Measurements from ENCODE around the gene CGB1. TPM values are rescaled to one million over a fixed set of nuclear protein-coding genes. Genes with fewer than 3 reads are reported as not detected.

The CGB1 gene
- total RNA-seq, 2 experiments from 2014 or later, result not detected

DNA sequence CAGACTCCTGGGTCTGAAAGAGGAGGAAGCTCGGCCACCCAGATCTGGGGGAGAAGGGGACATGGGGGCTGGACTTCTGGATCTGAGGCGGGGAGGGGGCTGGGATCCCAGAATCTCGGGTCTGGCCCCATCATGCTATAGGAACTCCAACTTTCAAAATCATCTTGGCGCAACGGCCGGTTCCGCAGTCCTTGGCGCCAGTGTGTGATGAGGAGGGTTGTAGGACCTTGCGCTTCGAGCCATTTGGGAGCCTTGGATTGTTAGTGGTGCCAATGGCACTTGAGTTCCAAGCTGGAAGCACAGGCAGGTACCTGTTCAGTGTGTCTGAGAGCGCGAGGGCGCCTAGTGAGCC lies 42.7 kb downstream of the CGB1 start:
- DNase-seq (no peak), ATAC-seq (no peak)
- Mint-ChIP-seq H3K4me3 (peak overlapping the region; percentile 95), H3K36me3 (ENCODE audit: low read depth) (peaks cover 26% of the 10 kb centered on the region), H3K27me3 (no peaks in the 10 kb centered on the region), H3K4me1 (ENCODE audit: low read depth) (peaks cover 42% of the 10 kb centered on the region), H3K27ac (peak overlapping the region; percentile 98), H3K9me3 (no peaks in the 10 kb centered on the region)
- intact Hi-C loops (cut with micrococcal nuclease), result no loop called here
- POLR2A ChIA-PET, result interaction anchor here (0.6 to 3.5 kb wide), 15 partner anchors 8 to 348 kb away, joined by 3 to 18 read pairs (median 5); partner anchors contain the start of genes CA11, FTL and LIN7B
- TF ChIP-seq, protein P1, sequence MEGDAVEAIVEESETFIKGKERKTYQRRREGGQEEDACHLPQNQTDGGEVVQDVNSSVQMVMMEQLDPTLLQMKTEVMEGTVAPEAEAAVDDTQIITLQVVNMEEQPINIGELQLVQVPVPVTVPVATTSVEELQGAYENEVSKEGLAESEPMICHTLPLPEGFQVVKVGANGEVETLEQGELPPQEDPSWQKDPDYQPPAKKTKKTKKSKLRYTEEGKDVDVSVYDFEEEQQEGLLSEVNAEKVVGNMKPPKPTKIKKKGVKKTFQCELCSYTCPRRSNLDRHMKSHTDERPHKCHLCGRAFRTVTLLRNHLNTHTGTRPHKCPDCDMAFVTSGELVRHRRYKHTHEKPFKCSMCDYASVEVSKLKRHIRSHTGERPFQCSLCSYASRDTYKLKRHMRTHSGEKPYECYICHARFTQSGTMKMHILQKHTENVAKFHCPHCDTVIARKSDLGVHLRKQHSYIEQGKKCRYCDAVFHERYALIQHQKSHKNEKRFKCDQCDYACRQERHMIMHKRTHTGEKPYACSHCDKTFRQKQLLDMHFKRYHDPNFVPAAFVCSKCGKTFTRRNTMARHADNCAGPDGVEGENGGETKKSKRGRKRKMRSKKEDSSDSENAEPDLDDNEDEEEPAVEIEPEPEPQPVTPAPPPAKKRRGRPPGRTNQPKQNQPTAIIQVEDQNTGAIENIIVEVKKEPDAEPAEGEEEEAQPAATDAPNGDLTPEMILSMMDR (IDR thresholded peaks at IDR 0.05), result no peak
- CTCF ChIA-PET, result interaction anchor here (0.9 to 5.7 kb wide), 27 partner anchors 8 to 206 kb away, joined by 3 to 101 read pairs (median 6); partner anchors contain the start of genes BAX, CGB7, DHDH and LIN7B

DNA sequence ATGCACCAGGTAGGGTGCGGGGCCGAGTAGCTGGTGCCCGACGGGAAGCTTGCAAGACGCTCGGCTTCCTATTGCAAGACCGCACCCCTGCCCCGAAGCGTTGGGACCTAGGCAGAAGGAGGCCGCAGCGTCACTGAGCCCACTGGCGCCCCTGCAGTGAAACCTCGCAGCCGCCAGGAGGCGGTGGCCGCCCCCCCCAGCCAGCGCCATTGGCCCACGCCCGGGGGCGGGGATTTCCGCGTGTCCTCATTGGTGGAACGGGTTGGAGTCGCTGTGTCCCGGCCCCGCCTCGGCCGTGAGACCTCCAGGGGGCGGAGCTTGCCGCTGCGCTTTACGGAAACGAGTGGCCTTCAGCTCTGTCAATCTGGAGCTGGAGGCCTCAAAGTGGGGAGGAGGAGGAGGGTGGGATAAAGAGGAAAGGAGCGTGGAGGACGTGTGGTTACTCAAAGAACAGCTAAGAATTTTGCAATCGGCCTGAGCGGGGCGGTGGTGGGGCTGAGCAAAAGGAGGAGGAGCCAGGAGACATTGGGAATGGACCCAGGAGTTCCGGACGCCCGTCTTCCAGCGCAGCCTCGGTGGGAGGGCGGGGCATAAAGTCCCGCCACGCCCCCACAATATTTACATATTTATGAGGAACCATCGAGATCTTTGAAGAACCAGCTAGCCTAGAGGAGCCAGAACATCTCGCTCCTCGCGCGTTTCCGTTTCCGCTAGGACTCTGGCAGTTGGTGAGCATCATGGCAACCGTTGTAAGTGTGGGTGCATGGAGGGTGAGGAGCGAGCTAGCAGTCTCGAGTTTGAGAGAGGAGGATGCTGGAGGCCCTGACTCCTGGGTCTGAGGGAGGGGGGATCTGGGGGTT lies 43.3 kb downstream of the CGB1 start, which contains the start of the genes GYS1 and RUVBL2:
Gene GYS1 (minus strand): TSS at position 135 of the 860 bp plus-strand sequence. CDS start 197 bp downstream, outside the sequence.
Gene RUVBL2 (plus strand): TSS at position 713 of the 860 bp plus-strand sequence. CDS start 25 bp downstream, at position 738.
- peak within 1 kb of the TSS; percentile 98 for H3K27ac Mint-ChIP-seq
- peak within 1 kb of the TSS; percentile 95 for H3K4me3 Mint-ChIP-seq
- H3K36me3 Mint-ChIP-seq (ENCODE audit: low read depth), result peaks cover 29% of the 10 kb centered on the region
- POLR2A ChIA-PET, result interaction anchor here (0.6 to 3.5 kb wide), 17 partner anchors 9 to 670 kb away, joined by 3 to 18 read pairs (median 4); partner anchors contain the start of genes FTL and LIN7B
- CTCF ChIA-PET, result interaction anchor here (0.7 to 5.7 kb wide), 40 partner anchors 8 to 348 kb away, joined by 3 to 101 read pairs (median 5); partner anchors contain the start of genes BAX, CGB7, DHDH and LIN7B
- DNase-seq (peak; percentile 100), ATAC-seq (peak; percentile 95)
- H3K4me1 Mint-ChIP-seq (ENCODE audit: low read depth), result peaks cover 42% of the 10 kb centered on the region
- no peaks in the 10 kb centered on the region for H3K9me3 Mint-ChIP-seq
- no peaks in the 10 kb centered on the region for H3K27me3 Mint-ChIP-seq
- TF ChIP-seq, protein P1 (IDR thresholded peaks at IDR 0.05), result peak; percentile 97
- intact Hi-C loops (cut with micrococcal nuclease), result no loop called here

DNA sequence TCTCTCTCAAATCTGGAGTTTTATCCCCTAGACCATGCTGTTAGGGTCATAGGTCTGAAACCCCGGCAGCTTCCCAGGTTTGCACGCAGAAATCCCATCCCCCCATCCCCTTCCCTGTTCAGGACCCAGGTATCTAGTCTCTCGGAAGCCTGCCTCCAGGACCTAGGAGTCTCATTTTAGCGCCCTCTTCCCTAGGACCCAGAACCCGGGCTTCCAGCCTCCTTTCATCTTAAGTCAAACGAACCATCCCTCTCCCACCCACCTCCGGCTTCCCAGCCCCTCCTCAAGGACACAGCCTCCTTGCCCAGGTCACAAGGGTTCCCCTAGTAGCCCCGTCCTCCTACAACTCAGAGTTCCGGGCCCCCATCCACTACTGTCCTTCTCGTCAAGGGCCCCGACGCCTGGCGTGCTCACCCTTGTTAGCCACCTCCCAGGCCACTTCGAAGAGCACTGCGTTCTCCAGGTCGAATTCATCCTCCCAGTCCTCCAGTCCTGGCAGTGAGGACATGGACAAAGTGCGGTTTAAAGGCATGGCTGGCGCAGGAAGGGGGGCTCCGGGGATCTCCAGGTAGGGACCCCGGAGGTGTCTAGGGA lies 44.0 kb downstream of the CGB1 start:
- H3K4me1 Mint-ChIP-seq (ENCODE audit: low read depth), result peaks cover 43% of the 10 kb centered on the region
- ChIA-PET POLR2A (interaction anchor here (0.6 to 3.5 kb wide), 12 partner anchors 8 to 344 kb away, joined by 3 to 18 read pairs (median 5); partner anchors contain the start of genes FTL and LIN7B), CTCF (interaction anchor here (0.9 to 5.7 kb wide), 27 partner anchors 7 to 347 kb away, joined by 3 to 101 read pairs (median 6); partner anchors contain the start of genes BAX, CGB7, DHDH and LIN7B)
- TF ChIP-seq, protein P1 (IDR thresholded peaks at IDR 0.05), result no peak
- DNase-seq, result peak; percentile 39
- H3K36me3 Mint-ChIP-seq (ENCODE audit: low read depth), result peaks cover 34% of the 10 kb centered on the region
- no peak for ATAC-seq
- no peaks in the 10 kb centered on the region for H3K27me3 Mint-ChIP-seq
- H3K27ac Mint-ChIP-seq, result peak overlapping the region; percentile 91
- no peaks in the 10 kb centered on the region for H3K9me3 Mint-ChIP-seq
- peak overlapping the region; percentile 95 for H3K4me3 Mint-ChIP-seq
- intact Hi-C loops (cut with micrococcal nuclease), result no loop called here

DNA sequence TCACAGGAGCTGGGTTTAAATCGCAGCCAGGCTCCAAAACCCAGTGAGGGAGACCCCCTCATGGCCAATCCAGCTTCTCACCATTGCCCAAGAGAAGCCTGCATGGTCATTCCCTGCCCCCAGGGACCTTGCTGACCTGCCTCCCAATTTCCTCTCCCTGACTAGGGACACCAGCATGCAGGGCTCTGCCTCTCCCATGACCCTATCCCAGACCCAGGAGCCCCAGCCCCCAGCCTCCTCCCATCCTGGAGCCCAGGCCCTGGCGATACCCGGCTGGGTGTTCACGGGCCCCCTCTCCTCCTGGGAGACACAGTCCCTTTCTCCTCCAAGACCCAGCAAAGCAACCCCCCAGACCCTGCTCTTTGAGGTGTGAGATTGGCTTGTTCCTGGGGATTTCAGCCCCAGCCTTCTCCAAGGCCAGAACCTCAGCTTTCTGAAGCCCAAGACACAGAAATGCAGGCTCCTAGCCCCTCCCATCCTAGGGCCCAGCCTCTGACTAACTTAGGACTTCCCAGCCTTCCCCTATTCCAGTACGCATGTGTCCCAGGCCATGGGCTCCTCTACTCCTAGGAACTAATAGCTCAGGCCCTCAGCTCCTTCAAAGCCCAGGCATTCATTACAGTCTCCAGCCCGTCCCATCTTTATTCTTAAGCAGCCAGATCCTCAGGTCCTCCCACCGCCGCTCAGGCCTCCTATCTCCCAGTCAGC lies 44.7 kb downstream of the CGB1 start:
- TF ChIP-seq, protein P1 (IDR thresholded peaks at IDR 0.05), result no peak
- Mint-ChIP-seq H3K36me3 (ENCODE audit: low read depth) (peaks cover 36% of the 10 kb centered on the region), H3K27ac (peak overlapping the region; percentile 91), H3K4me1 (ENCODE audit: low read depth) (peaks cover 47% of the 10 kb centered on the region), H3K4me3 (peak overlapping the region; percentile 95), H3K9me3 (no peaks in the 10 kb centered on the region), H3K27me3 (no peaks in the 10 kb centered on the region)
- ChIA-PET POLR2A (interaction anchor here (0.6 to 3.5 kb wide), 7 partner anchors 8 to 116 kb away, joined by 3 to 12 read pairs (median 5); no protein-coding TSS in a partner anchor), CTCF (interaction anchor here (1.0 to 5.7 kb wide), 7 partner anchors 8 to 150 kb away, joined by 3 to 101 read pairs (median 6); partner anchors contain the start of gene BAX)
- ATAC-seq (no peak), DNase-seq (no peak)
- intact Hi-C loops (cut with micrococcal nuclease), result no loop called here
